ENCODE measurements around the gene PRKAR2A. TPM values are rescaled to one million over a fixed set of nuclear protein-coding genes. Genes with fewer than 3 reads are reported as not detected.

The PRKAR2A gene
- polyA plus RNA-seq, 1 donor from 2014 or later, result 26.1 TPM

GRCh38 chr3:48881006-48881405 is 33.3 kb upstream of the PRKAR2A start:
- H2AFZ ChIP-seq (ENCODE audit: low read depth, low read length), result no peak overlapping the region
- H3K36me3 ChIP-seq (ENCODE audit: insufficient read depth, low read length), result no peaks in the 10 kb centered on the region
- H4K20me1 ChIP-seq (ENCODE audit: insufficient read depth), result no peaks in the 10 kb centered on the region
- no peaks in the 10 kb centered on the region for H3K79me2 ChIP-seq (replicated peaks; ENCODE audit: insufficient read depth, low read length)
- H3K9me3 ChIP-seq (ENCODE audit: low read length), result no peaks in the 10 kb centered on the region
- no peak overlapping the region for H3K9ac ChIP-seq (ENCODE audit: low read length)
- H3K27ac ChIP-seq (ENCODE audit: low read length), result no peak overlapping the region
- TF ChIP-seq RAD21 (conservative IDR thresholded peaks at IDR 0.05) (no peak), CTCF (IDR thresholded peaks at IDR 0.05; ENCODE audit: poor library complexity, severe bottlenecking) (no peak), EP300 (conservative IDR thresholded peaks at IDR 0.05; ENCODE audit: poor library complexity, severe bottlenecking) (no peak), TAF1 (IDR thresholded peaks at IDR 0.05; ENCODE audit: low read depth) (no peak), POLR2AphosphoS5 (IDR thresholded peaks at IDR 0.05) (no peak), REST (IDR thresholded peaks at IDR 0.05; ENCODE audit: borderline replicate concordance) (no peak), MXI1 (conservative IDR thresholded peaks at IDR 0.05; ENCODE audit: poor library complexity, severe bottlenecking) (no peak), EZH2 (IDR thresholded peaks at IDR 0.05; ENCODE audit: borderline replicate concordance, insufficient read depth, low read length, poor library complexity, severe bottlenecking) (no peak), SMC3 (conservative IDR thresholded peaks at IDR 0.05; ENCODE audit: poor library complexity) (no peak)
- no peak overlapping the region for H3K4me2 ChIP-seq (ENCODE audit: low read length)
- no peaks in the 10 kb centered on the region for H3K9me2 ChIP-seq (ENCODE audit: insufficient read depth, low read length)
- no peaks in the 10 kb centered on the region for H3F3A ChIP-seq (ENCODE audit: insufficient read depth, low read length, poor library complexity, severe bottlenecking)
- no peak overlapping the region for H3K4me3 ChIP-seq (ENCODE audit: low read length)
- no peaks in the 10 kb centered on the region for H3K27me3 ChIP-seq (ENCODE audit: insufficient read depth, low read depth, low read length)

GRCh38 chr3:48879994-48880377 is 32.3 kb upstream of the PRKAR2A start:
- Histone ChIP-seq H3K4me3 (ENCODE audit: low read length) (no peak overlapping the region), H3K9me2 (ENCODE audit: insufficient read depth, low read length) (no peaks in the 10 kb centered on the region), H3K27me3 (ENCODE audit: insufficient read depth, low read depth, low read length) (no peaks in the 10 kb centered on the region), H3K4me2 (ENCODE audit: low read length) (no peak overlapping the region), H3K27ac (ENCODE audit: low read length) (no peak overlapping the region), H3K9ac (ENCODE audit: low read length) (no peak overlapping the region), H4K20me1 (ENCODE audit: insufficient read depth) (no peaks in the 10 kb centered on the region), H3F3A (ENCODE audit: insufficient read depth, low read length, poor library complexity, severe bottlenecking) (no peaks in the 10 kb centered on the region), H3K36me3 (ENCODE audit: insufficient read depth, low read length) (no peaks in the 10 kb centered on the region), H2AFZ (ENCODE audit: low read depth, low read length) (no peak overlapping the region), H3K9me3 (ENCODE audit: low read length) (no peaks in the 10 kb centered on the region), H3K79me2 (replicated peaks; ENCODE audit: insufficient read depth, low read length) (no peaks in the 10 kb centered on the region)
- TF ChIP-seq RAD21 (conservative IDR thresholded peaks at IDR 0.05), result no peak
- TF ChIP-seq EZH2 (IDR thresholded peaks at IDR 0.05; ENCODE audit: borderline replicate concordance, insufficient read depth, low read length, poor library complexity, severe bottlenecking), result no peak
- no peak for TF ChIP-seq CTCF (IDR thresholded peaks at IDR 0.05; ENCODE audit: poor library complexity, severe bottlenecking)
- no peak for TF ChIP-seq EP300 (conservative IDR thresholded peaks at IDR 0.05; ENCODE audit: poor library complexity, severe bottlenecking)
- no peak for TF ChIP-seq SMC3 (conservative IDR thresholded peaks at IDR 0.05; ENCODE audit: poor library complexity)
- no peak for TF ChIP-seq TAF1 (IDR thresholded peaks at IDR 0.05; ENCODE audit: low read depth)
- TF ChIP-seq POLR2AphosphoS5 (IDR thresholded peaks at IDR 0.05), result no peak
- no peak for TF ChIP-seq REST (IDR thresholded peaks at IDR 0.05; ENCODE audit: borderline replicate concordance)
- TF ChIP-seq MXI1 (conservative IDR thresholded peaks at IDR 0.05; ENCODE audit: poor library complexity, severe bottlenecking), result no peak
